ENCODE results near the gene DPYD. TPM values are rescaled to one million over a fixed set of nuclear protein-coding genes. Genes with fewer than 3 reads are reported as not detected.

DPYD gene
- total and polyA plus RNA-seq, 10 of the 15 experiments (the other 5 are each of a cell fraction or from before 2014, with no cell fraction given), result 5.7 to 23.8 (median 10.2) TPM

- in situ Hi-C loops (cut with MboI) (loop anchor here (25.0 kb wide), 1 partner anchor 845 kb away; no protein-coding TSS in a partner anchor), intact Hi-C loops (cut with micrococcal nuclease; ENCODE audit: unreplicated experiment) (no loop called here)
- no peaks in the 10 kb centered on the region for H3K79me2 ChIP-seq (ENCODE audit: control insufficient read depth, insufficient read depth, low read length)
- no peak overlapping the region for H3K27ac ChIP-seq (ENCODE audit: control insufficient read depth, insufficient read depth)
- H2AFZ ChIP-seq (ENCODE audit: control insufficient read depth, low read depth, low read length), result no peak overlapping the region
- no peak overlapping the region for H3K4me2 ChIP-seq (ENCODE audit: control insufficient read depth, insufficient read depth)
- no peaks in the 10 kb centered on the region for H4K20me1 ChIP-seq (ENCODE audit: control insufficient read depth, insufficient read depth)
- 0% methylated on average over 1 of the region's 1 CpG for WGBS (ENCODE audit: insufficient coverage, insufficient replicate concordance, low lambda C conversion rate, missing lambda C conversion rate)
- H3K27me3 ChIP-seq (replicated peaks in 1 of 2; ENCODE audit: control insufficient read depth in 2 of 2, insufficient read depth in 2 of 2, low read length in 1 of 2), result no peaks in the 10 kb centered on the region
- H3K4me3 ChIP-seq, result no peak overlapping the region
- TF ChIP-seq ZNF622 (IDR thresholded peaks at IDR 0.05) (no peak), EGR1 (IDR thresholded peaks at IDR 0.05; ENCODE audit: borderline replicate concordance in 1 of 2, low read depth in 2 of 2, low read length in 2 of 2) (no peak), CREM (IDR thresholded peaks at IDR 0.05; ENCODE audit: low read depth) (no peak), TCF3 (IDR thresholded peaks at IDR 0.05; ENCODE audit: borderline replicate concordance, insufficient read depth, low read depth, low read length) (no peak), IKZF2 (IDR thresholded peaks at IDR 0.05) (no peak), JUNB (IDR thresholded peaks at IDR 0.05) (no peak), SMARCA5 (IDR thresholded peaks at IDR 0.05) (no peak), BCL11A (IDR thresholded peaks at IDR 0.05; ENCODE audit: low read depth, low read length) (no peak), ATF3 (IDR thresholded peaks at IDR 0.05; ENCODE audit: borderline replicate concordance, extremely low read depth, low read depth, low read length) (no peak), ZNF217 (IDR thresholded peaks at IDR 0.05) (no peak)
- TF ChIP-seq, protein P1, sequence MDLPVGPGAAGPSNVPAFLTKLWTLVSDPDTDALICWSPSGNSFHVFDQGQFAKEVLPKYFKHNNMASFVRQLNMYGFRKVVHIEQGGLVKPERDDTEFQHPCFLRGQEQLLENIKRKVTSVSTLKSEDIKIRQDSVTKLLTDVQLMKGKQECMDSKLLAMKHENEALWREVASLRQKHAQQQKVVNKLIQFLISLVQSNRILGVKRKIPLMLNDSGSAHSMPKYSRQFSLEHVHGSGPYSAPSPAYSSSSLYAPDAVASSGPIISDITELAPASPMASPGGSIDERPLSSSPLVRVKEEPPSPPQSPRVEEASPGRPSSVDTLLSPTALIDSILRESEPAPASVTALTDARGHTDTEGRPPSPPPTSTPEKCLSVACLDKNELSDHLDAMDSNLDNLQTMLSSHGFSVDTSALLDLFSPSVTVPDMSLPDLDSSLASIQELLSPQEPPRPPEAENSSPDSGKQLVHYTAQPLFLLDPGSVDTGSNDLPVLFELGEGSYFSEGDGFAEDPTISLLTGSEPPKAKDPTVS (IDR thresholded peaks at IDR 0.05; ENCODE audit: low read depth, low read length), result no peak
- TF ChIP-seq, protein P2, sequence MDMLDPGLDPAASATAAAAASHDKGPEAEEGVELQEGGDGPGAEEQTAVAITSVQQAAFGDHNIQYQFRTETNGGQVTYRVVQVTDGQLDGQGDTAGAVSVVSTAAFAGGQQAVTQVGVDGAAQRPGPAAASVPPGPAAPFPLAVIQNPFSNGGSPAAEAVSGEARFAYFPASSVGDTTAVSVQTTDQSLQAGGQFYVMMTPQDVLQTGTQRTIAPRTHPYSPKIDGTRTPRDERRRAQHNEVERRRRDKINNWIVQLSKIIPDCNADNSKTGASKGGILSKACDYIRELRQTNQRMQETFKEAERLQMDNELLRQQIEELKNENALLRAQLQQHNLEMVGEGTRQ (IDR thresholded peaks at IDR 0.05; ENCODE audit: borderline replicate concordance, low read depth, low read length), result no peak
- BruUV-seq (replicated peaks), result no TSS peak
- no peaks in the 10 kb centered on the region for H3K4me1 ChIP-seq (ENCODE audit: control insufficient read depth, insufficient read depth, low read length)
- no peak for DNase-seq (ENCODE audit: low read depth, low spot score)
- SMC1A ChIA-PET (ENCODE audit: uncharacterized antibody, unreplicated experiment), result interaction anchor here (1.4 kb wide), 1 partner anchor 28 kb away, joined by 3 read pairs; no protein-coding TSS in a partner anchor
- H3K36me3 ChIP-seq (ENCODE audit: control insufficient read depth in 2 of 2, insufficient read depth in 2 of 2, low read length in 1 of 2), result no peaks in the 10 kb centered on the region
- POLR2A ChIA-PET, result interaction anchor here (1.1 kb wide), 1 partner anchor 247 kb away, joined by 5 read pairs; no protein-coding TSS in a partner anchor
- RAD21 ChIA-PET (ENCODE audit: unreplicated experiment), result no interaction called here
- FAIRE-seq, result no peak
- H3K9me3 ChIP-seq (replicated peaks; ENCODE audit: control insufficient read depth, insufficient read depth, low read length), result no peaks in the 10 kb centered on the region; the same call in 2 of the 3 replicates
- H3K9ac ChIP-seq (ENCODE audit: control insufficient read depth, insufficient read depth, low read length), result no peak overlapping the region
- CTCF ChIA-PET, result interaction anchor here (1.3 to 1.5 kb wide), 2 partner anchors 282 to 564 kb away, joined by 3 to 5 read pairs; no protein-coding TSS in a partner anchor
- no peak for ATAC-seq
Observed at GRCh38 chr1:97806996-97807520, 113.8 kb downstream of the DPYD start.

Measured in GM12878 (cell line).